Ovary (tissue), 9 donors: ENCODE data around the gene CD109. TPM values are rescaled to one million over a fixed set of nuclear protein-coding genes. Genes with fewer than 3 reads are reported as not detected.
A peak's percentile ranks its signal among the peaks of the same experiment; 100 is the strongest.

Experiments
- DNase-seq, 5 donors: peaks; one replicate each; pipeline ENCODE4 v3.0.0-alpha.2; 2019 to 2020
- H3K27ac ChIP-seq, 2 donors: fragments of 200-600 bp; one replicate each; pipeline versions ENCODE4 v1.5.1 to v1.8.0; 2019 to 2022
- H3K27me3 ChIP-seq: fragments of 200-600 bp; one replicate; pipeline ENCODE4 v1.8.0; 2022
- H3K36me3 ChIP-seq: fragments of 200-600 bp; sonication (generic); one replicate; pipeline ENCODE4 v1.5.1; 2019
- H3K4me1 ChIP-seq: one replicate; pipeline ENCODE4 v1.8.1; 2013; ENCODE audit warnings: mild to moderate bottlenecking, moderate library complexity; ENCODE audit not compliant: insufficient read depth
- H3K4me3 ChIP-seq: fragments of 200-600 bp; sonication (generic); one replicate; pipeline ENCODE4 v1.5.1; 2017
- H3K9me3 ChIP-seq, 2 donors: fragments of 200-600 bp in 1 of 2; sonication (generic) in 1 of 2; one replicate each; pipeline versions ENCODE4 v1.5.1 to v1.8.1; 2013 to 2019; ENCODE audit warnings: mild to moderate bottlenecking in 1 of 2, moderate library complexity in 1 of 2
- CTCF ChIP-seq, 3 donors: fragments of 450-650 bp in 2 of 3; fragments of 200-600 bp in 1 of 3; IDR thresholded peaks; one replicate each; pipeline versions ENCODE4 v1.5.1 to v1.8.0; 2016 to 2022; ENCODE audit warnings: antibody characterized with exemption in 3 of 3, mild to moderate bottlenecking in 1 of 3
- EP300 ChIP-seq: sonication (generic); formaldehyde crosslinking; IDR thresholded peaks from one replicate; pipeline ENCODE4 v1.6.1; 2017; ENCODE audit warnings: antibody characterized with exemption
- POLR2A ChIP-seq: fragments of 450-650 bp; IDR thresholded peaks from one replicate; pipeline ENCODE4 v1.6.1; 2017; ENCODE audit warnings: antibody characterized with exemption, mild to moderate bottlenecking, moderate library complexity
- WGBS, 3 donors: extraction: QIAGEN DNeasy Blood & Tissue Kit in 1 of 3; methylation state at CpG; one replicate each; pipeline versions ENCODE4 v1.1.5 to v1.1.7; 2013 to 2017; 5-methylcytosine and 5-hydroxymethylcytosine counted together
- intact Hi-C, 4 donors: fragments of 100-400 bp; cut with DNase I; formaldehyde crosslinking; loops; one replicate each; pipeline versions ENCODE4 v1.11.0 to v1.15.1; 2022 to 2023
- polyA plus RNA-seq, 2 donors: library from polyadenylated mRNA; stranded (reverse); fragments of 200-250 nt in 1 of 2; fragments of 350-450 nt in 1 of 2; fragmentation: Illumina TruSeq in 1 of 2; extraction: RNeasy Lipid Tissue Mini Kit (QIAGEN cat#74804) in 1 of 2; gene quantifications; one replicate each; pipeline ENCODE4 v1.2.3, GENCODE V29; 2013 to 2014
- total RNA-seq, 7 donors: library from RNA; depleted of rRNA in 2 of 7; stranded (reverse); fragments of >200 nt in 2 of 7; fragmentation: NEBNext Ultra II Directional in 3 of 7; extraction: Animal tissue kit (Norgen Biotek cat#: 25700) in 3 of 7; gene quantifications; one replicate each; pipeline versions ENCODE4 v1.1.0 to v1.2.4, GENCODE V29; 2016 to 2023
- donor health status: DM: no; HTN: no; CAD: no; lungs with moderate emphysema.
- donor health status: DM: no; HTN: no; CAD: no.
- donor health status: Bipolar disorder and iron deficiency.
- donor health status: DM: yes; HTN: yes; CAD: no.
- donor health status: DM: no; HTN: no; CAD: no.
- donor health status: DM: yes; HTN: yes; CAD: no.

Gene CD109
- total and polyA plus RNA-seq, 9 donors: 1.2 to 5.8 (median 3.2) TPM

DNA sequence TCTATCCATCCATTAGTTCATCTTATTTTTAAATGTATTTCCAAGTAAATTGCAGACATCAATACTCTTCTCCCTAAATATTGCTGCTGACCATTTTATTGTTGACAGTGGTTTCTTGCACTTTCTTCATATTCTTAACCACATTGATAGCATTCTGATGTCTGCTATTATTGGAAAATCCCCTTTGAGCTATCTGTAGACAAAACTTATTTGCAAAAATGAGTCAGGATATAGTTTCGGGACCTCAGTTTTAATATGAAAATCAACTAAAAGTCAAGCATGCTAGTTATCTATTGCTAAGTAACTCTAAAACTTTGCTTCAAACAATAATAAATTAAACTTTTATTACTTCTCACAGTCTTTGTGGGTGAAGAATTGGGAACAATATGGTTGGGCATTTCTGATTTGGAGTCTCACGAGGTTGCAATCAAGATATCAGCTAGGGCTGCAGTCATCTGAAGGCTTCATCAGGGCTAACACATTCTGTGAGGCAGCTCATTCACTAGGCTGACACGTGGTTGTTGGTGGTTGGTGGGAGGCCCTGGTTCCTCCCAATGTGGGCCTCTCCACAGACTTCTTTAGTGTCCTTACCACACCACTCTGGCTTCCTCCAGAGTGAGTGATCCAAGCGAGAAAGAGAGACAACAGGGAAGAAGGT, 32.7 kb downstream of the CD109 start:
- H3K36me3 ChIP-seq: no peaks in the 10 kb centered on the region
- no peak for DNase-seq
- no peak overlapping the region for H3K4me3 ChIP-seq
- H3K27me3 ChIP-seq: no peaks in the 10 kb centered on the region
- H3K9me3 ChIP-seq: no peaks in the 10 kb centered on the region
- 73 to 74% (median 73%) methylated on average over 4 of the region's 4 CpGs for WGBS, 3 donors
- H3K27ac ChIP-seq: no peak overlapping the region
- H3K4me1 ChIP-seq: no peaks in the 10 kb centered on the region
- no peak for TF ChIP-seq POLR2A
- no peak for TF ChIP-seq CTCF (IDR thresholded peaks at IDR 0.05)
- no peak for TF ChIP-seq EP300
- intact Hi-C loops: no loop called here

GRCh38 chr6:73731285-73731684, 35.3 kb downstream of the CD109 start:
- DNase-seq: no peak
- intact Hi-C loops: loop anchor here in 1 of 4 donors (10.0 kb wide), 2 partner anchors 56 to 1474 kb away; partner anchors contain the start of gene COL12A1
- H3K36me3 ChIP-seq: no peaks in the 10 kb centered on the region
- WGBS, 3 donors: 96% methylated on average over 5 of the region's 5 CpGs
- no peaks in the 10 kb centered on the region for H3K27me3 ChIP-seq
- TF ChIP-seq EP300 (no peak), POLR2A (no peak), CTCF (IDR thresholded peaks at IDR 0.05) (no peak)
- H3K4me1 ChIP-seq: no peaks in the 10 kb centered on the region
- no peak overlapping the region for H3K4me3 ChIP-seq
- H3K9me3 ChIP-seq: no peaks in the 10 kb centered on the region
- no peak overlapping the region for H3K27ac ChIP-seq

DNA sequence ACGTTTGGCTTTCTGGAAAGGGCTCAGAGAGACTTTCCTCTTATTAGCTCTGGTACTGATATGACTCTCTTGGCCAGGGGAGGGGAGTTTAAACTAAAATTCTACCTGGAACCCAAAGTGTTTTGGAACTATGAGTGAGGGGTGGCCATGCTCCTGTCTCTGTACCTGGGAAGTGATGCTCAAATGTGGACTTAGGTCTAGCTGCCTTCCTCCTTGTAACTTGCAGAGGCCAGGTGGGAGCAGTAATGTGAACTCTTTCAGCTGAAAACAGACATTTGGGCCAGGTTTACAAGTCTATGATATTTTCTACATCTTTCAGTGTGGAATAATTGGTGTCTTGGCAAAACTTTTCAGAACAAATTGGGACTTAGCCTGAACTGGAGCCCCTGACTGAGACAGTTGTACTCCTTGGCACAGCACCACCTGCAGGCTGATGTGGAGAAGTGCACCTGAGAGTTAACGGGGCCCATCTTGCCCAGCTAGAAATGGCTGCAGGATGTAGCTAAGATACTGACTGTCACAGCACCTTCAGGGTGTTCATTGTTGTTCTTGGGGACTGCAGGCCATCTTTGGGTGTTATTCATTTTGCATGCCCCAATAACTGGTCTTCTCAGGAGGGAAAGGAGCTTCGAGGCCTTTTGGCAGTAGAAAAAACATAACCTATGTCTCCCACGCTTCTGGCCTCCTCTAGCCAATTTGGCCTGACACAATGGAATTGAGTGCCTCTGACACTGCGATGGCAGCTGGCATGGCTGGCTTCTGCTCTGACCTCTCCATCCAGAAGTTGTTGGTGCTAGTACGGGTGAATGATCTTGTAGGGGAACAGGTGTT, 37.1 kb downstream of the CD109 start:
- Histone ChIP-seq H3K4me3 (no peak overlapping the region), H3K4me1 (no peaks in the 10 kb centered on the region), H3K9me3 (no peaks in the 10 kb centered on the region), H3K27ac (no peak overlapping the region), H3K36me3 (no peaks in the 10 kb centered on the region), H3K27me3 (no peaks in the 10 kb centered on the region)
- WGBS, 3 donors: 65% methylated on average over 6 of the region's 6 CpGs
- TF ChIP-seq POLR2A (no peak), CTCF (IDR thresholded peaks at IDR 0.05) (peak; percentile 14 to 45 (median 29))
- peak; percentile 11 to 56 (median 46) for DNase-seq
- intact Hi-C loops: loop anchor here in 1 of 4 donors (10.0 kb wide), 2 partner anchors 58 to 1472 kb away; partner anchors contain the start of gene COL12A1

- intact Hi-C loops: loop anchor here in 1 of 4 donors (10.0 kb wide), 2 partner anchors 59 to 1471 kb away; partner anchors contain the start of gene COL12A1
- H3K4me3 ChIP-seq: no peak overlapping the region
- TF ChIP-seq CTCF (IDR thresholded peaks at IDR 0.05) (no peak), EP300 (no peak), POLR2A (no peak)
- no peak for DNase-seq
- H3K4me1 ChIP-seq: no peaks in the 10 kb centered on the region
- H3K27me3 ChIP-seq: no peaks in the 10 kb centered on the region
- 85 to 93% (median 93%) methylated on average over 6 of the region's 6 CpGs for WGBS, 3 donors
- H3K9me3 ChIP-seq: no peaks in the 10 kb centered on the region
- no peaks in the 10 kb centered on the region for H3K36me3 ChIP-seq
- no peak overlapping the region for H3K27ac ChIP-seq
These were observed 37.8 kb downstream of the CD109 start for GRCh38 chr6:73733791-73734190.
